MM.1S (cell line): Measurements from ENCODE around the gene SOX21.

Source experiments
- DNase-seq: peaks from one replicate; pipeline ENCODE4 v3.0.0-alpha.2; 2015
- H2AFZ ChIP-seq: fragments of 300-600 bp; sonication (generic); 2 replicates; pipeline ENCODE4 v1.6.0; 2016; ENCODE audit warnings: antibody characterized with exemption, low read length
- H3F3A ChIP-seq: fragments of 300-600 bp; sonication (generic); 2 replicates; pipeline ENCODE4 v1.6.1; 2016; ENCODE audit warnings: mild to moderate bottlenecking, antibody characterized with exemption, low read length, moderate library complexity, mixed read lengths; ENCODE audit not compliant: insufficient read depth
- H3K27ac ChIP-seq: fragments of 300-600 bp; sonication (generic); 2 replicates; pipeline ENCODE4 v1.5.1; 2016; ENCODE audit warnings: mild to moderate bottlenecking, low read length
- H3K27me3 ChIP-seq: fragments of 300-600 bp; sonication (generic); replicated peaks from 2 replicates; pipeline ENCODE4 v1.6.0; 2016; ENCODE audit warnings: low read length; ENCODE audit not compliant: insufficient read depth
- H3K36me3 ChIP-seq: fragments of 300-600 bp; sonication (generic); replicated peaks from 2 replicates; pipeline ENCODE4 v1.6.1; 2016; ENCODE audit warnings: mild to moderate bottlenecking, low read length, mixed read lengths; ENCODE audit not compliant: insufficient read depth
- H3K4me1 ChIP-seq: fragments of 300-600 bp; sonication (generic); 2 replicates; pipeline ENCODE4 v1.6.1; 2016; ENCODE audit warnings: low read length, mixed read lengths
- H3K4me2 ChIP-seq: fragments of 300-600 bp; sonication (generic); 2 replicates; pipeline ENCODE4 v1.6.0; 2016; ENCODE audit warnings: low read depth, low read length
- H3K4me3 ChIP-seq: fragments of 300-600 bp; sonication (generic); 2 replicates; pipeline ENCODE4 v1.5.1; 2016; ENCODE audit warnings: low read length, mixed read lengths
- H3K79me2 ChIP-seq: fragments of 300-600 bp; sonication (generic); 2 replicates; pipeline ENCODE4 v1.6.1; 2016; ENCODE audit warnings: mixed run types, low read length, mixed read lengths
- H3K9ac ChIP-seq: fragments of 300-600 bp; sonication (generic); 2 replicates; pipeline ENCODE4 v1.6.1; 2016; ENCODE audit warnings: low read length, mixed read lengths
- H3K9me2 ChIP-seq: fragments of 300-600 bp; sonication (generic); replicated peaks from 2 replicates; pipeline ENCODE4 v1.6.1; 2016; ENCODE audit warnings: mild to moderate bottlenecking, low read length, mixed read lengths; ENCODE audit not compliant: insufficient read depth
- H3K9me3 ChIP-seq: fragments of 300-600 bp; sonication (generic); replicated peaks from 2 replicates; pipeline ENCODE4 v1.6.1; 2016; ENCODE audit warnings: mild to moderate bottlenecking, low read length, mixed read lengths; ENCODE audit not compliant: insufficient read depth
- H4K20me1 ChIP-seq: fragments of 300-600 bp; sonication (generic); 2 replicates; pipeline ENCODE4 v1.6.1; 2016; ENCODE audit warnings: mild to moderate bottlenecking, low read length, moderate library complexity, mixed read lengths; ENCODE audit not compliant: insufficient read depth
- EZH2 ChIP-seq: fragments of 300-600 bp; sonication (generic); optimal IDR thresholded peaks from 2 replicates; pipeline ENCODE3; 2017; ENCODE audit warnings: low read depth, mild to moderate bottlenecking, antibody characterized with exemption, low read length, mixed read lengths
- EZH2phosphoT487 ChIP-seq: fragments of 300-600 bp; sonication (generic); IDR thresholded peaks from 2 replicates; pipeline ENCODE4 v1.6.1; 2018; ENCODE audit warnings: antibody characterized with exemption, low read length
- TF ChIP-seq, protein P1 (sequence below): fragments of 300-600 bp; sonication (generic); IDR thresholded peaks from 2 replicates; pipeline ENCODE4 v1.5.1; 2016; ENCODE audit warnings: antibody characterized with exemption, low read length, mixed read lengths

The SOX21 gene

DNA sequence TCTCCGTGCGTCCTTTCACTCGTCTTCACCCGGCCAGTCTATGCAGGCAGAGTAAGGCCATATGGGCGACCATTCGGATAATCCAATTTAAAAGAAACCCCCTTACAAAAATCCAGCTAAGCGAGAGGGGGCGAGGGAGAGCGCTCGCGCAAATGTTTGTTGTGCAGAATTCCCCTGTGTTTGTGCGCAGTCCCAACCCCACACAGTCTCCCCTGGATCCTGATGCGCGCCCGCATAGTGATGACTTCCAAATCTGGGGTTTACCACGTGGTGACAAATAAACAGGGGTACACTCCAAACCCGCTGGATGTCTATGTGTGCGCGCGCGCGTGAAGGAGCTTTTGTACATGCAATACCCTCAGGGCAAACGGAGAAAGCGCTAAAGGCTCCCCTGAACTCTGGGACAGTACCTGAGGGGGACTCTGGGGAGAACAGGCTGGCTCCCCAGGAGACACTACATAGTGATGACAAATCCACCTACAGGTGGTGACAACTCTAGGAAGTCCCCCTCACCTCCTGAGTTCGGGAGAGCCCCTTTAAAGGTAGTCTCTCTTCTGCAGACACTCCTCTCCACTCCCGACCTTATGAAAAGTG is 8.5 kb downstream of the SOX21 start:
- Histone ChIP-seq H3K4me2 (no peak overlapping the region), H3K9ac (no peak overlapping the region)

DNA sequence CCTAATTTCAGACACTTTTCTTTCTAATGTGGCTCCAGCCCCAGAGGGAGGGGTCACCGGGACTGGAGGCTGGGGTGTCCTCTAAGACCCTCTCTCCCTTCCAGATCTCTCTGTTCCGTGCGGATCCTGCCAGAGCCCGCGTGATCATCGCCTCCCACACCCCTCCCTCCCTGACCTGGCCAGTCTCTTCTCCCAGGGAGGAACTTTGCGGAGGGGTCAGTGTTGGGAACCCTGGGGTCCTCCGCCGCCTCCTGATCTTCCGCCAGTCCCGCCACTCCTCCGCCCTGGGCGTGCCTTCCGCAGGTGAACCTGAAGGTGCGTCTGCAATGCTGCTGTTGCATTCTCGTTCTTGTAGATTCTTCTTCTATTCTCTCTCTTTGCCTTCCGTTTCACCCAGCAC is 9.1 kb downstream of the SOX21 start:
- Histone ChIP-seq H3K9ac (no peak overlapping the region), H3K36me3 (no peaks in the 10 kb centered on the region), H3K27ac (no peak overlapping the region), H3K27me3 (no peaks in the 10 kb centered on the region), H3K79me2 (no peaks in the 10 kb centered on the region), H4K20me1 (no peaks in the 10 kb centered on the region), H3K4me2 (no peak overlapping the region), H3F3A (no peaks in the 10 kb centered on the region), H3K9me3 (no peaks in the 10 kb centered on the region), H3K9me2 (no peaks in the 10 kb centered on the region), H3K4me1 (no peaks in the 10 kb centered on the region), H2AFZ (no peak overlapping the region), H3K4me3 (no peak overlapping the region)
- DNase-seq = no peak
- TF ChIP-seq EZH2phosphoT487 = no peak
- no peak for TF ChIP-seq EZH2
- TF ChIP-seq, protein P1, sequence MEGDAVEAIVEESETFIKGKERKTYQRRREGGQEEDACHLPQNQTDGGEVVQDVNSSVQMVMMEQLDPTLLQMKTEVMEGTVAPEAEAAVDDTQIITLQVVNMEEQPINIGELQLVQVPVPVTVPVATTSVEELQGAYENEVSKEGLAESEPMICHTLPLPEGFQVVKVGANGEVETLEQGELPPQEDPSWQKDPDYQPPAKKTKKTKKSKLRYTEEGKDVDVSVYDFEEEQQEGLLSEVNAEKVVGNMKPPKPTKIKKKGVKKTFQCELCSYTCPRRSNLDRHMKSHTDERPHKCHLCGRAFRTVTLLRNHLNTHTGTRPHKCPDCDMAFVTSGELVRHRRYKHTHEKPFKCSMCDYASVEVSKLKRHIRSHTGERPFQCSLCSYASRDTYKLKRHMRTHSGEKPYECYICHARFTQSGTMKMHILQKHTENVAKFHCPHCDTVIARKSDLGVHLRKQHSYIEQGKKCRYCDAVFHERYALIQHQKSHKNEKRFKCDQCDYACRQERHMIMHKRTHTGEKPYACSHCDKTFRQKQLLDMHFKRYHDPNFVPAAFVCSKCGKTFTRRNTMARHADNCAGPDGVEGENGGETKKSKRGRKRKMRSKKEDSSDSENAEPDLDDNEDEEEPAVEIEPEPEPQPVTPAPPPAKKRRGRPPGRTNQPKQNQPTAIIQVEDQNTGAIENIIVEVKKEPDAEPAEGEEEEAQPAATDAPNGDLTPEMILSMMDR = no peak

More for the DNA sequence above, 8.5 kb downstream of the SOX21 start:
- Histone ChIP-seq H3K9me3 (no peaks in the 10 kb centered on the region), H3K27ac (no peak overlapping the region), H2AFZ (no peak overlapping the region), H3K36me3 (no peaks in the 10 kb centered on the region), H3K4me3 (no peak overlapping the region), H3K4me1 (no peaks in the 10 kb centered on the region), H4K20me1 (no peaks in the 10 kb centered on the region), H3K27me3 (no peaks in the 10 kb centered on the region; the same call in 1 of the 2 replicates), H3K9me2 (no peaks in the 10 kb centered on the region), H3F3A (no peaks in the 10 kb centered on the region), H3K79me2 (no peaks in the 10 kb centered on the region)
- DNase-seq = no peak
- TF ChIP-seq EZH2 = no peak
- TF ChIP-seq, protein P1 = no peak
- TF ChIP-seq EZH2phosphoT487 = no peak

DNA sequence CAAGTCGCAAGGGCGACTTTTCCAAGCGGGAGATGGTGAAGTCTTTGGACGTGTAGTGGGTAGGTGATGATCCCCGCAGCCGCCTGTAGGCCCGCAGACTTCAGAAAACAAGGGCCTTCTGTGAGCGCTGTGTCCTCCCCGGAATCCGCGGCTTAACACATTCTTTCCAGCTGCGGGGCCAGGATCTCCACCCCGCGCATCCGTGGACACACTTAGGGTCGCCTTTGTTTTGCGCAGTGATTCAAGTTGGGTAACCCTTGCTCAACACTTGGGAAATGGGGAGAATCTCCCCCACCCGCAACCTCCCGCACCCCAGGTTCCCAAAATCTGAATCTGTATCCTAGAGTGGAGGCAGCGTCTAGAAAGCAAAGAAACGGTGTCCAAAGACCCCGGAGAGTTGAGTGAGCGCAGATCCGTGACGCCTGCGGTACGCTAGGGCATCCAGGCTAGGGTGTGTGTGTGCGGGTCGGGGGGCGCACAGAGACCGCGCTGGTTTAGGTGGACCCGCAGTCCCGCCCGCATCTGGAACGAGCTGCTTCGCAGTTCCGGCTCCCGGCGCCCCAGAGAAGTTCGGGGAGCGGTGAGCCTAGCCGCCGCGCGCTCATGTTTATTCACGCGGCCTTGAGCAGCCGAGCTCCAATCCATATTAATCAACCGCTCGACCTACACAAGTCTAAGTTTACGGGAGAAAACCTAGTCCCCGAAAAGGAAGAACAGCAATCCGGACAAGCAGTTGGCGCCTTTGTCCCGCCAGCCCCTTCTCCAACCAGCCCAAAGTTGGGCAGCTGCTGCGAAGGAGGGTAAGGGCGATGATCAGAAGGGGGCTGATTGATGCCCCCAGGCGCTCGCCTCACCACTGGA is 9.9 kb downstream of the SOX21 start:
- no peaks in the 10 kb centered on the region for H4K20me1 ChIP-seq
- TF ChIP-seq EZH2phosphoT487 = no peak
- no peak for TF ChIP-seq EZH2
- TF ChIP-seq, protein P1 = no peak
- no peaks in the 10 kb centered on the region for H3F3A ChIP-seq
- H3K4me1 ChIP-seq = no peaks in the 10 kb centered on the region
- no peak overlapping the region for H2AFZ ChIP-seq
- H3K9me3 ChIP-seq = no peaks in the 10 kb centered on the region
- no peak for DNase-seq
- no peaks in the 10 kb centered on the region for H3K9me2 ChIP-seq
- H3K79me2 ChIP-seq = no peaks in the 10 kb centered on the region
- no peak overlapping the region for H3K4me2 ChIP-seq
- no peak overlapping the region for H3K9ac ChIP-seq
- no peaks in the 10 kb centered on the region for H3K27me3 ChIP-seq
- H3K4me3 ChIP-seq = no peak overlapping the region
- no peaks in the 10 kb centered on the region for H3K36me3 ChIP-seq
- H3K27ac ChIP-seq = no peak overlapping the region
